ENCODE results near the gene ZMIZ1. TPM values are rescaled to one million over a fixed set of nuclear protein-coding genes. Genes with fewer than 3 reads are reported as not detected.

Gene ZMIZ1
- total and polyA plus RNA-seq, 4 donors: 43.0 to 178 (median 107) TPM

DNA sequence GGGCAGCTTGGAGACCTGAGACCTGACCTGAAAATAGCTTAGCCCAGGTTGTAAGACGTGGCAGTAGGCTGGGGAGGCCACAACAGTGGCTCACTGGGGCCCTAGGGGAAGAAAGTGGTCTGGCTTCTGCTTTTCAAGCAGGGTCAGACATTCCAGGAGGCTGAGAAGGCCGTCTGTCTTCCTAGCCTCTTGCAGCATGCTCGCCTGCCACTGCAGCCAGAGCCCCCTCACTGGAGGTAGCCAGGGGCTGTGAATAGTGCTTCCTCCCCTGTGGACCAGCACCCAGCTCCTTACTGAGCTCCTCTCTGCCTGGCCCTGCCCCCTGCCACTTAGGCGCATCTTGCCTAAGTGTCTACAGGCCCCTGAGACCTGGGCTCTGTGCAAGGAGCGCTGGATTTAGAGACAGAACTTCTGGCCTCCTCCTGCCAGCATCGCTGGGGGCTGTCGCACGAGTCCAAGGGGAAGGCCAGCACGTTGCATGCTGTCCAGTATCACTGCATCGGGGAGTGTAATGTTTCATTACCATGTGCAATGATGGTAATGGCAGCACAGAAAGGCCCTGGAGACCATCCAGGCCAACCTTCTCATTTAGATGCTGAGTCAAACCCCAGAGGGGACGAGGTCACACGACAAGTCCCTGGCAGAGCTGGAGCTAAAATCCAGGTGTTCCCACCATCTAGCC, 12.7 kb downstream of the ZMIZ1 start:
- Histone ChIP-seq H3K27ac (ENCODE audit: low read depth, low read length) (no peak overlapping the region), H3K4me3 (ENCODE audit: low read depth, low read length) (no peak overlapping the region), H3K27me3 (ENCODE audit: control insufficient read depth, insufficient read depth, low read length) (no peaks in the 10 kb centered on the region), H3K9me3 (ENCODE audit: control insufficient read depth, insufficient read depth, low read length) (no peaks in the 10 kb centered on the region), H3K36me3 (ENCODE audit: control insufficient read depth, insufficient read depth, low read length) (peaks cover 34% of the 10 kb centered on the region), H3K4me1 (ENCODE audit: control insufficient read depth, insufficient read depth, low read length) (peaks cover 83% of the 10 kb centered on the region)
- DNase-seq (ENCODE audit: low read depth in 4 of 6, low spot score in 6 of 6): no peak
- WGBS (ENCODE audit: insufficient coverage): 38% methylated on average over 12 of the region's 12 CpGs

DNA sequence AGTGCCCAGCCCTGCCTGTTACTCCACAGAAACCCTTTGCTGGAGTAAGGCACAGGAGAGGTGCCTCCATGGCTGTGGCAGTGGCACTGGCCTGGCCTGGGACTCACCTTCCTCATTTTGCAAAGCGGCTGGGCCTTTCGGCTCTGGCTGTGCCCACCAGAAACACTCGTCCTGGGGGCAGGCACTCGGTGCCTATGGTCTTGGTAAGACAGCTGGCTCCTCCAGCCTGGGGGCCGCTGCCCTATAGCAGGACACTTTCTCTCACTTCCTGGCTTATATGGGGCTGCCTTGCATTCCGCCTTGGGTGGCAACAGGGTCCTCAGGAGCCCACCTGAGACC, 13.2 kb downstream of the ZMIZ1 start:
- Histone ChIP-seq H3K27me3 (ENCODE audit: control insufficient read depth, insufficient read depth, low read length) (no peaks in the 10 kb centered on the region), H3K9me3 (ENCODE audit: control insufficient read depth, insufficient read depth, low read length) (no peaks in the 10 kb centered on the region), H3K27ac (ENCODE audit: low read depth, low read length) (no peak overlapping the region), H3K4me3 (ENCODE audit: low read depth, low read length) (no peak overlapping the region), H3K4me1 (ENCODE audit: control insufficient read depth, insufficient read depth, low read length) (peaks cover 83% of the 10 kb centered on the region), H3K36me3 (ENCODE audit: control insufficient read depth, insufficient read depth, low read length) (peaks cover 32% of the 10 kb centered on the region)
- DNase-seq (ENCODE audit: low read depth in 4 of 6, low spot score in 6 of 6): no peak
- WGBS (ENCODE audit: insufficient coverage): 77% methylated on average over 6 of the region's 6 CpGs

DNA sequence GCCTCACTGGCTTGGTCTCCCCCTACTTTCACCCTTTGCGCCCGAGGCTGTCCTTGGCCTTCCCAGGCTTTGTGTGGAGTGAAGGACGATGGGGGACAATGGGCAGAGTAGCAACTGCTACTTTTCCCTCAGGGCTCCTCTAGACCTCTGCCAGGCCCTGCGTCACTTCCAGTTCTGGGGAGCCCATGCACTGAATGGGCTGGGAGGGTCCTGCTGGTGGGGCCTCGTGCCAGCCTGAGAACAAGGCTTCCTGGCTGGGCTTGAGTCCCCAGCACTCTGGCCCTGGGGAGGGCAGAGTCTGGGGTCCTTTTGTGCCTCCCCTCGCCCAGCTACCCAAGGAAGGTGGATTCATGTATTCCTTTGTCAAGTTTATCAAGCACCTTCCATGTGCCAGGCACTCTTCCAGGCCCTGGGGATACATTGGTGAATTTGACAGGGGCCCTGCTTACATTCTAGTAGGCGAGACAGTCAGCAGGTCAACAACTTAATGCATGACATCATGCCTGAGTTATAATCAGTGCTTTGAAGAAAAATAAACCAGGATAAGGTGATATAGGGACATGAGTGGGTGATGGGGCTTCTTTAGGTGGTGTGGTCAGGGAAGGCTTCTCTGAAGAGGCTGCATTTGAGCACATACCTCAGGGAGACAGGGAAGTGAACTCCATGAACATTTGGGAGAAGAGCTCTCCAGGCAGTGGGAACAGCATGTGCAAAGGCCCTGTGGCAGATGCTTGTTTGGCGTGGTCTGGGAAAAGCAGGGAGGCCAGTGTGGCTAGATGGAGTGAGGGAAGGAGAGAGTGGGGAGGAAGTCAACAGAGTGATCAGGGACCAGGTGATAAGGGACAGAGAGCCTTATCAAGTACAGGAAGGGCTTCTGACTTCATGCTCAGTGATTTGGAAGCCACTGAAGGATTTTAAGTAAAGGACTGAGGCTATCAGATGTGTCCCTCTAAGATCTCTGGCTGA, 14.1 kb downstream of the ZMIZ1 start:
- H3K4me3 ChIP-seq (ENCODE audit: low read depth, low read length): no peak overlapping the region
- peaks cover 88% of the 10 kb centered on the region for H3K4me1 ChIP-seq (ENCODE audit: control insufficient read depth, insufficient read depth, low read length)
- WGBS (ENCODE audit: insufficient coverage): 44% methylated on average over 6 of the region's 8 CpGs
- H3K36me3 ChIP-seq (ENCODE audit: control insufficient read depth, insufficient read depth, low read length): peaks cover 30% of the 10 kb centered on the region
- no peak for DNase-seq (ENCODE audit: low read depth in 4 of 6, low spot score in 6 of 6)
- H3K9me3 ChIP-seq (ENCODE audit: control insufficient read depth, insufficient read depth, low read length): no peaks in the 10 kb centered on the region
- no peak overlapping the region for H3K27ac ChIP-seq (ENCODE audit: low read depth, low read length)
- H3K27me3 ChIP-seq (ENCODE audit: control insufficient read depth, insufficient read depth, low read length): no peaks in the 10 kb centered on the region

DNA sequence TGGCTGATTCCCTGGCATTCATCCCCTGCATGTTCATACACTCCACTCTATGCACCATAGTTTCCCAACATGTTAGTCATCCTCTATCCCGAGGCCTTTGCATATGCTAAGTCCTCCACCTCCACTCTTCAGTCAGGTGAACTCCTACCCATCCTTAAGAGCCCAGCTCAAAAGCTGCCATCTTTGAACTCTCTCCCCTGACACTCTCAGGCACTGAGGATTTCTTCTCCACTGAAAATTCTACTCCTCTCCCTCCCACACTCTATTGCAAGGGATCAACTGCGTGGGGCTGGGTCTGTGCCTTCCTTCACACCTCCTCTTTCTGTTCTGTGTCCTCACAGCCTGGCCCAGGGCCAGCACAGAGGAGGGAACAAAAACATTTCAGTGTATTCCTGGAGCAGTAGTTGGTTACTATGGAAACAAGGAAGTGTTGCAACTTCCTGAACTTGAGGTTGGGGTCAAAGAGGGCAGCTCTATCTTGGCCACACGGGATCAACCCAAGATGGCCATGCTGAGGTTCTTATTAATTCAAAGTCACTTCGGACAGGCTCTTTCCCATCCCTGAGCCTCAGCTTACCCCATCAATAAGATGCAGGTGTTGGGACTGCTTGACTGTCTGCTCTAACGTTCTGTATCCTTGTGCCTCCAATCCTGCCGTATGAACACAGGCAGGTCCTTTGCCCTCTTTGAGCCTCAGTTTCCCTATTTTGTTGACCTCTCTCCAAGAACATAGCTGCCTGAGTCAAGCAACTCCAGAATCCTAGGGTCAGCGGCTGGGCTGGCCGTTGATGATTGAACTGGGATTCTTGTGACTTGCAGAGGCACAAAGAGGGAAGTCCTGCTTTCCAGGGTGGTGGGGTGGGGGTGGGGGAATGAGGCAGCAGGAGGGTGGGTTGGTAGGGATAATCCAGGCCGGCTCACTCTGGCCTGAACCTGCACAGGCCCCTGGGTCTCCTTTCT, 15.5 kb downstream of the ZMIZ1 start:
- 46% methylated on average over 7 of the region's 9 CpGs for WGBS (ENCODE audit: insufficient coverage)
- Histone ChIP-seq H3K4me1 (ENCODE audit: control insufficient read depth, insufficient read depth, low read length) (peaks cover 88% of the 10 kb centered on the region), H3K27me3 (ENCODE audit: control insufficient read depth, insufficient read depth, low read length) (no peaks in the 10 kb centered on the region), H3K4me3 (ENCODE audit: low read depth, low read length) (no peak overlapping the region), H3K36me3 (ENCODE audit: control insufficient read depth, insufficient read depth, low read length) (peaks cover 35% of the 10 kb centered on the region), H3K27ac (ENCODE audit: low read depth, low read length) (peak overlapping the region; percentile 37), H3K9me3 (ENCODE audit: control insufficient read depth, insufficient read depth, low read length) (no peaks in the 10 kb centered on the region)
- DNase-seq (ENCODE audit: low read depth in 4 of 6, low spot score in 6 of 6): peak in 2 of 6 donors; percentile 59 to 82

- Histone ChIP-seq H3K27ac (ENCODE audit: low read depth, low read length) (no peak overlapping the region), H3K36me3 (ENCODE audit: control insufficient read depth, insufficient read depth, low read length) (peaks cover 28% of the 10 kb centered on the region), H3K4me3 (ENCODE audit: low read depth, low read length) (no peak overlapping the region), H3K27me3 (ENCODE audit: control insufficient read depth, insufficient read depth, low read length) (no peaks in the 10 kb centered on the region), H3K9me3 (ENCODE audit: control insufficient read depth, insufficient read depth, low read length) (no peaks in the 10 kb centered on the region), H3K4me1 (ENCODE audit: control insufficient read depth, insufficient read depth, low read length) (peaks cover 84% of the 10 kb centered on the region)
- no peak for DNase-seq (ENCODE audit: low read depth in 4 of 6, low spot score in 6 of 6)
- 88% methylated on average over 13 of the region's 14 CpGs for WGBS (ENCODE audit: insufficient coverage)
Observed at GRCh38 chr10:79084972-79085597, 16.3 kb downstream of the ZMIZ1 start.

GRCh38 chr10:79086822-79087221, 18.1 kb downstream of the ZMIZ1 start:
- Histone ChIP-seq H3K4me1 (ENCODE audit: control insufficient read depth, insufficient read depth, low read length) (peaks cover 82% of the 10 kb centered on the region), H3K4me3 (ENCODE audit: low read depth, low read length) (no peak overlapping the region)

GRCh38 chr10:79087721-79088120, 19.0 kb downstream of the ZMIZ1 start:
- H3K27ac ChIP-seq (ENCODE audit: low read depth, low read length): no peak overlapping the region
- H3K36me3 ChIP-seq (ENCODE audit: control insufficient read depth, insufficient read depth, low read length): peaks cover 15% of the 10 kb centered on the region
- H3K9me3 ChIP-seq (ENCODE audit: control insufficient read depth, insufficient read depth, low read length): no peaks in the 10 kb centered on the region
- DNase-seq (ENCODE audit: low read depth in 4 of 6, low spot score in 6 of 6): no peak
- peaks cover 80% of the 10 kb centered on the region for H3K4me1 ChIP-seq (ENCODE audit: control insufficient read depth, insufficient read depth, low read length)
- no peak overlapping the region for H3K4me3 ChIP-seq (ENCODE audit: low read depth, low read length)
- no peaks in the 10 kb centered on the region for H3K27me3 ChIP-seq (ENCODE audit: control insufficient read depth, insufficient read depth, low read length)
- WGBS (ENCODE audit: insufficient coverage): 64% methylated on average over 6 of the region's 6 CpGs

More at GRCh38 chr10:79086822-79087221, 18.1 kb downstream of the ZMIZ1 start:
- no peak for DNase-seq (ENCODE audit: low read depth in 4 of 6, low spot score in 6 of 6)
- Histone ChIP-seq H3K27me3 (ENCODE audit: control insufficient read depth, insufficient read depth, low read length) (no peaks in the 10 kb centered on the region), H3K9me3 (ENCODE audit: control insufficient read depth, insufficient read depth, low read length) (no peaks in the 10 kb centered on the region), H3K27ac (ENCODE audit: low read depth, low read length) (no peak overlapping the region), H3K36me3 (ENCODE audit: control insufficient read depth, insufficient read depth, low read length) (peaks cover 24% of the 10 kb centered on the region)
- WGBS (ENCODE audit: insufficient coverage): no CpG with 5 or more reads among the region's 2 CpGs

DNA sequence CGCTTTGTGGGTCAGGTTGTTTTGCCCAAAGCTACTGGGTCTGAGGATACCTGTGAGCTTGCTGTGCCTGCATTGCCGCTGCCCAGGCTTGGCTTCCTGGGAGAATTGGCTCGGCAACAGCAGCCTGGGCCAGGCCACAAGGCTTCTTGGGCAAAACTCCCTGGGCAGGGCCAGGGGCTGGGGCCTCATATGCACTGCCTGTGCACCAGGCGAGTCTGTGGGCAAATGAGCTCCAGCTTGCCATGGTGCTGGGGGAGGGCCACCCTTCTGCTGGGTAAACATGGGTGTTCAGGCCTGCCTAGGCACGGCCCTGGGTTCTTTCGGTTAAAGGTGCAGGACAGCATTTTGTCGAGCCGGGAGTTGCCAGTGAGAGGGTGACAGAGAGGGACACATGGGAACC, 19.4 kb downstream of the ZMIZ1 start:
- no peak for DNase-seq (ENCODE audit: low read depth in 4 of 6, low spot score in 6 of 6)
- Histone ChIP-seq H3K4me1 (ENCODE audit: control insufficient read depth, insufficient read depth, low read length) (peaks cover 77% of the 10 kb centered on the region), H3K36me3 (ENCODE audit: control insufficient read depth, insufficient read depth, low read length) (peaks cover 15% of the 10 kb centered on the region), H3K4me3 (ENCODE audit: low read depth, low read length) (no peak overlapping the region), H3K9me3 (ENCODE audit: control insufficient read depth, insufficient read depth, low read length) (no peaks in the 10 kb centered on the region), H3K27me3 (ENCODE audit: control insufficient read depth, insufficient read depth, low read length) (no peaks in the 10 kb centered on the region), H3K27ac (ENCODE audit: low read depth, low read length) (no peak overlapping the region)
- 67% methylated on average over 8 of the region's 8 CpGs for WGBS (ENCODE audit: insufficient coverage)
